Adrenal gland (tissue), 12 donors: ENCODE results near the gene LBHD1. TPM values are rescaled to one million over a fixed set of nuclear protein-coding genes. Genes with fewer than 3 reads are reported as not detected.

Experiments used
- DNase-seq, 7 donors: peaks; one replicate each; pipeline ENCODE4 v3.0.0-alpha.2; 2019 to 2020
- H3K27ac ChIP-seq, 5 donors: fragments of 200-600 bp; sonication (generic) in 4 of 5; 1 replicate in 3 of 5; 2 replicates in 2 of 5; pipeline versions ENCODE4 v1.5.1 to v1.8.0; 2016 to 2020; ENCODE audit warnings: mild to moderate bottlenecking in 1 of 5
- H3K27me3 ChIP-seq: fragments of 200-600 bp; 2 replicates; pipeline ENCODE4 v1.8.0; 2021
- H3K36me3 ChIP-seq, 2 donors: fragments of 200-600 bp; replicated peaks in 1 of 2; 1 replicate in 1 of 2; 2 replicates in 1 of 2; pipeline versions ENCODE4 v1.5.1 to v1.8.0; 2018 to 2022
- H3K4me1 ChIP-seq, 2 donors: fragments of 200-600 bp; replicated peaks in 1 of 2; 1 replicate in 1 of 2; 2 replicates in 1 of 2; pipeline versions ENCODE4 v1.5.1 to v1.8.0; 2018 to 2021
- H3K4me3 ChIP-seq, 4 donors: fragments of 200-600 bp; sonication (generic) in 3 of 4; one replicate each; pipeline ENCODE4 v1.5.1; 2016 to 2018
- H3K9me3 ChIP-seq, 3 donors: fragments of 200-600 bp; sonication (generic) in 1 of 3; replicated peaks in 1 of 3; 1 replicate in 2 of 3; 2 replicates in 1 of 3; pipeline versions ENCODE4 v1.5.1 to v1.8.0; 2016 to 2021
- CTCF ChIP-seq, 6 experiments: fragments of 450-650 bp in 4 of 6; fragments of 200-600 bp in 2 of 6; sonication (generic) in 1 of 6; IDR thresholded peaks; 1 replicate in 5 of 6; 2 replicates in 1 of 6; pipeline versions ENCODE4 v1.5.1 to v1.8.0; 2016 to 2021; ENCODE audit warnings: antibody characterized with exemption in 6 of 6, mild to moderate bottlenecking in 2 of 6, moderate library complexity in 1 of 6
- POLR2A ChIP-seq, 2 donors: fragments of 450-650 bp; IDR thresholded peaks; one replicate each; pipeline ENCODE4 v1.6.1; 2017; ENCODE audit warnings: antibody characterized with exemption in 2 of 2, mild to moderate bottlenecking in 2 of 2, moderate library complexity in 1 of 2
- WGBS, 4 donors: extraction: QIAGEN DNeasy Blood & Tissue Kit in 2 of 4; methylation state at CpG; one replicate each; pipeline versions ENCODE4 v1.1.5 to v1.1.7; 2013 to 2017; 5-methylcytosine and 5-hydroxymethylcytosine counted together
- intact Hi-C, 2 donors: fragments of 100-400 bp; cut with DNase I; formaldehyde crosslinking; loops; one replicate each; pipeline versions ENCODE4 v1.14.1 to v1.15.0; 2022 to 2023
- polyA plus RNA-seq, 3 donors: library from polyadenylated mRNA; stranded (reverse); fragments of 200-250 nt in 2 of 3; fragments of 350-450 nt in 1 of 3; fragmentation: Illumina TruSeq in 1 of 3; extraction: RNeasy Lipid Tissue Mini Kit (QIAGEN cat#74804) in 1 of 3; gene quantifications; one replicate each; pipeline ENCODE4 v1.2.3, GENCODE V29; 2013 to 2014
- total RNA-seq, 9 donors: library from RNA; depleted of rRNA in 4 of 9; stranded (reverse); fragments of >200 nt in 4 of 9; fragments of 120-200 nt in 1 of 9; fragmentation: NEBNext Ultra II Directional in 1 of 9; extraction: Animal tissue kit (Norgen Biotek cat#: 25700) in 1 of 9; gene quantifications; one replicate each; pipeline versions ENCODE4 v1.1.0 to v1.2.4, GENCODE V29; 2013 to 2023
- donor health status: healthy with polysubstance abuse.
- donor health status: Bipolar disorder and iron deficiency.
- donor health status: DM: yes; HTN: yes; CAD: no.
- donor health status: DM: no; HTN: no; CAD: no.
- donor health status: DM: no; HTN: no; CAD: no.
- donor health status: DM: yes; HTN: yes; CAD: no.

The LBHD1 gene
- total and polyA plus RNA-seq, 12 donors, result 1.1 to 30.4 (median 12.7) TPM

GRCh38 chr11:62665075-62665598 lies 6.9 kb downstream of the LBHD1 start, which contains the start of the genes C11orf98 and CSKMT:
C11orf98 (minus strand) TSS chr11:62665210; CDS start chr11:62665169, 41 bp downstream.
CSKMT (plus strand) TSS chr11:62665312; CDS start chr11:62665880, 568 bp downstream.
- H3K27me3 ChIP-seq, result no peaks in the 10 kb centered on the region
- peaks cover 0 to 11% of the 10 kb centered on the region in 2 donors for H3K36me3 ChIP-seq
- peak within 1 kb of the TSS; percentile 85 to 97 (median 91) for H3K27ac ChIP-seq
- intact Hi-C loops, result no loop called here
- peak; percentile 93 to 98 (median 95) for DNase-seq
- H3K9me3 ChIP-seq, result no peaks in the 10 kb centered on the region
- TF ChIP-seq CTCF (IDR thresholded peaks at IDR 0.05) (no peak), POLR2A (IDR thresholded peaks at IDR 0.05) (peak; percentile 97 to 98)
- peaks cover 15 to 40% of the 10 kb centered on the region in 2 donors for H3K4me1 ChIP-seq
- H3K4me3 ChIP-seq, result peak within 1 kb of the TSS; percentile 52 to 98 (median 68)
- WGBS, 4 donors, result 0 to 1% (median 0%) methylated on average over 11 to 47 of the region's 47 CpGs

- Histone ChIP-seq H3K4me3 (peak overlapping the region; percentile 52 to 98 (median 68)), H3K27ac (peak overlapping the region; percentile 85 to 97 (median 91)), H3K4me1 (peaks cover 12 to 34% of the 10 kb centered on the region in 2 donors), H3K9me3 (no peaks in the 10 kb centered on the region), H3K36me3 (peaks cover 0 to 11% of the 10 kb centered on the region in 2 donors), H3K27me3 (no peaks in the 10 kb centered on the region)
- DNase-seq, result peak in 5 of 7 donors; percentile 49 to 78 (median 56)
- TF ChIP-seq POLR2A (IDR thresholded peaks at IDR 0.05) (no peak), CTCF (IDR thresholded peaks at IDR 0.05) (no peak)
- WGBS, 4 donors, result 3 to 5% (median 3%) methylated on average over 19 to 36 of the region's 36 CpGs
- intact Hi-C loops, result no loop called here
These were observed 7.5 kb downstream of the LBHD1 start for GRCh38 chr11:62664405-62665074.

GRCh38 chr11:62656796-62657429 lies 15.2 kb downstream of the LBHD1 start:
- Histone ChIP-seq H3K4me1 (peaks cover 7 to 8% of the 10 kb centered on the region in 2 donors), H3K9me3 (no peaks in the 10 kb centered on the region), H3K27ac (no peak overlapping the region), H3K27me3 (no peaks in the 10 kb centered on the region), H3K36me3 (no peaks in the 10 kb centered on the region), H3K4me3 (no peak overlapping the region)
- WGBS, 4 donors, result 51 to 58% (median 55%) methylated on average over 5 of the region's 5 CpGs
- TF ChIP-seq CTCF (IDR thresholded peaks at IDR 0.05), result no peak
- no peak for TF ChIP-seq POLR2A (IDR thresholded peaks at IDR 0.05)
- DNase-seq, result no peak
- intact Hi-C loops, result no loop called here

DNA sequence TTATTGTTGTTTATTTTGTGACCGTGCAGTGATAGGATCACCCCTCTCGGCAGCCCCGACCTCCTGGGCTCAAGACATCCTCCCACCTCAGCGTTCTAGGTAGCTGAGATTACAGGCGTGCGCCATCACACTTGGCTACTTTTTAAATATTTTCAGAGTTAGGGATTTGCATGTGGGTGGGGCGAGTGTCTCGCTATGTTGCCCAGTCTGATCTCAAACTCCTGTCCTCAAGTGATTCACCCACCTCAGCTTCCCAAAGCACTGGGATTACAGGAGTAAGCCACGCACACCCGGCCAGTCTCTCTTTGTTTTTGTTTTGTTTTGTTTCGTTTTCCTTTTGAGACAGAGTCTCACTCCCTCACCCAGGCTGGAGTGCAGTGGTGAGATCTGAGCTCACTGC lies 17.8 kb downstream of the LBHD1 start:
- Histone ChIP-seq H3K9me3 (no peaks in the 10 kb centered on the region), H3K27me3 (no peaks in the 10 kb centered on the region), H3K4me3 (no peak overlapping the region), H3K36me3 (peaks cover 0 to 3% of the 10 kb centered on the region in 2 donors), H3K4me1 (peaks cover 10 to 14% of the 10 kb centered on the region in 2 donors), H3K27ac (no peak overlapping the region)
- no peak for DNase-seq
- intact Hi-C loops, result no loop called here
- TF ChIP-seq CTCF (IDR thresholded peaks at IDR 0.05) (no peak), POLR2A (IDR thresholded peaks at IDR 0.05) (no peak)
- WGBS, 4 donors, result 84 to 85% (median 84%) methylated on average over 11 of the region's 11 CpGs
